MV-4-11 (cell line): ENCODE data around the gene SCEL.
"Not testable (repeated sequence)": the region's sequence is repeated elsewhere in the genome, so short reads cannot be mapped to it uniquely, and the experiment has no call there.

Experiments
- DNase-seq: peaks from one replicate; lab custom pipeline; 2025; lab: John Stamatoyannopoulos, UW

SCEL gene, protein sequence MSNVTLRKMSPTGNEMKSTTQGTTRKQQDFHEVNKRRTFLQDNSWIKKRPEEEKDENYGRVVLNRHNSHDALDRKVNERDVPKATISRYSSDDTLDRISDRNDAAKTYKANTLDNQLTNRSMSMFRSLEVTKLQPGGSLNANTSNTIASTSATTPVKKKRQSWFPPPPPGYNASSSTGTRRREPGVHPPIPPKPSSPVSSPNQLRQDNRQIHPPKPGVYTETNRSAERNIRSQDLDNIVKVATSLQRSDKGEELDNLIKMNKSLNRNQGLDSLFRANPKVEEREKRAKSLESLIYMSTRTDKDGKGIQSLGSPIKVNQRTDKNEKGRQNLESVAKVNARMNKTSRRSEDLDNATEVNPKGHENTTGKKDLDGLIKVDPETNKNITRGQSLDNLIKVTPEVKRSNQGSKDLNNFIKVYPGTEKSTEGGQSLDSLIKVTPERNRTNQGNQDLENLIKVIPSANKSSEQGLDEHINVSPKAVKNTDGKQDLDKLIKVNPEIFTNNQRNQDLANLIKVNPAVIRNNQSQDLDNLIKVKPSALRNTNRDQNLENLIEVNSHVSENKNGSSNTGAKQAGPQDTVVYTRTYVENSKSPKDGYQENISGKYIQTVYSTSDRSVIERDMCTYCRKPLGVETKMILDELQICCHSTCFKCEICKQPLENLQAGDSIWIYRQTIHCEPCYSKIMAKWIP

DNA sequence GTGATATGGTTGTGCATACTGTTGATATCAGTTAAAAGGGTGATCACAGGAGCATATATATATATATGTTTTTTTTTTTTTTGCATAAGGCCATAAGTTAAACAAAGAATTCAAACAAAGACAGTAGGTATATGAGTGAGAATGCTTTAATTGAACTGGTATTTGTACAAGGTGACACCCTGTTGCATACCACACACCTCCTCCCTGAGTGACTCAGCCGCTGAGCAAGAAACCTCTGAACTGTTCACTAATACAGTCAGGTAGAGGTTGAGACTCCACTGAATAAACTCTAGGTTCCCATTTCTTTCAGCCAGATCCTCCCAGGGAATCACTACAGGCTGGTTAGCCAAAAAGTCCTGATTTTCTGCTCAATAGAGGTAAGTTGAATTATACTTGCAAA, at the start of gene SCEL:
Gene SCEL, plus strand, starts transcription at position 259 of the 400 bp plus-strand sequence. CDS start 20,170 bp downstream, outside the sequence.
- DNase-seq, result no peak

DNA sequence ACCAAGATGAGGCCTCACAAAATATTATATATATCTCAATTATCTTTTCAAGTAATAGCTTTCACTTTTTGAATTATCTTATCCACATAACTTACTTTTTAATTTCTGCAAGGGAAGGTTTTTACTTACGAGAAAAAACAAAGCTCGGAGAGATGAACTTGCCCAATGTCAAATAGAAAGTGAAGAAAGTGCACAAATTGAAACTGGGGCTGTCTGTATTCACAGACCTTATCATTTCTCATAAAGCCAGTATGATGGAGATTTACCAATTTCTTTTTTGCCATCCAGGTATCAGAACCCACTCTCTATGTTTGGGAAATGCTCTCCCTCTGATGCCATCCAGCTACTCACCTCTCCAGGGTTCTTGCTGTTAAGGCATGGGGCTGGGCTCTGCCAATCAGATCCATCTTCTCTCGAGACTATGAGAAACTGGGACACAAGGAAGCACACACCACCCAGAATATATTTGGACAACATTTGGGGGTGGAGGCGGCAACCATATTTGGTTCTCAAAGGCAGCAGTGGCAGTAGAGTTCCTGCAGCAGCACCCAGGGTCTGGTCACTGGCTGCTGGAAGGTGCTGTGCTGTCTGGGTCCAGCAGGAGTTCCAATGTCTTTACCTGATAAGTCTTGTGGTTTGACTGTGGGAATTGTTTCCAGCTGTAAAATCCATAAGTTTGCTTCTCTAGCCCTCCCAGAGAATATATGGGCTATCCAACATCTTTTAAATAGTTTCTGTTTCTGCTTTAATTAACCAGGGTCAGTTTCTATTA, 45.8 kb upstream of the SCEL start:
- DNase-seq, result no peak

GRCh38 chr13:77492982-77493381, 42.5 kb upstream of the SCEL start:
- peak; percentile 6 for DNase-seq

GRCh38 chr13:77494226-77494625, 41.3 kb upstream of the SCEL start:
- DNase-seq, result no peak

DNA sequence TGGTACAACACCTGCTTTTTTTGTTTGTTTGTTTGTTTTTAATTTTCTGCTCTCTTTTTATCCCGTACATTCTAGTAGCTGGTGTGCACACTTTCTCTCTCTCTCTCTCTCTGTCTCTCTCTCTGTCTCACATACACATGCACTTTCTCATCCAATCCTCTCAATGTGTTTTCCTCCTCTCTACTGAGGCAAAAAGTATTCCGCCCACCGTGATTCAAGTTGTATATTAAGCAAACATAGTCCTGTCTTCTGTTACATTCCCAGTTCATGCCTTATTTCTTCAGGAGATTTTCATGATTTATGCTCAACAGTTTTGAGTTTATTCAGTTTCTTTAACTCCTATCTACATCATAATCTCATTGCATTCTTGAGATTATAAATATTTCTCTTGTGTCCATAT, 38.2 kb upstream of the SCEL start:
- no peak for DNase-seq

GRCh38 chr13:77497835-77498234, 37.7 kb upstream of the SCEL start:
- DNase-seq, result no peak

DNA sequence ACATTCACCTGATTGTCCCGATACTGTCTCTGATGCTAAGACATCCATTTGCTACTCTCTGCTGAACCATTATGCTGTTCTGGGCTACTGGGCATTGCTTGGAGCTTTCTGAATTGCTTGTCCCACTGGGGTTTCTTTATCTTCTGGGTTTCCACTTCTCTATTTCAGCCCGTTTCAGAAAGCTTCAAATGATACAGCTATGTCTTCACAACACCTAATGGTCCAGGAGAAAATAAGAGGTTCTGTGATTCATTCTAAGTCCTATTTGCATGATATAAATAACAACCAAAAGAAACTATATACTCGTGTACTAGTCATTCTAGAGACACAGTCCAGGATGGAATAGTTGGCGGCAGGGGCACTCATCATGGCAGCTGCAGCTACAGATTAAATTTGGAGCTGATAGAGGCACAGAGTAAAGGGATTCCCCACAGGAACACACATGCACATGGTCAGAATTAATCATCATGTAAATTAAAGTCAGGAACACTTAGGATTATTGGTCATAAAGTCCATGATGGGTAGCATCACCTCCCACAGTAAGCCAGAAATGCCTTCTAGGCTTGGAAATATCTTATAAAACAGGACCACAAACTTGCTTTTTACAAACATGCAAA, 33.3 kb upstream of the SCEL start:
- no peak for DNase-seq

DNA sequence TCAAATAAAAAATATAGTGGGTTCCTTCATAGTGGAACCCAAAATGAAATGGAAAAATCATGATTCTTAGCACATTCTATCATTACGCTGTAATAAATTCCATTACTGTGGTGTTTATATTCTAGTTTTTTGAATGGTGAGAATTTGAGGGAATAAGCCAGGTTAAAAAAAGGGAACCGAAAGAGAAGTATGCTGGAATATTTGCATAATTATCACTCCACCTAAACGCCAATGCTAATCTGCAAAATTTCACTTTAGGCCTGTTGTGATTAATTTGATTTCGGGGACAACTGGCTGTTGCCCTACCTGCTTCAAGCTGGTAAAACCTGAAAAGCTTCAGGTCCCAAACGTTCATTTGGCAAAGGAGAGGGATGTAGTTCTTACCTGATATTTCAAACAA, 32.1 kb upstream of the SCEL start:
- DNase-seq, result no peak

DNA sequence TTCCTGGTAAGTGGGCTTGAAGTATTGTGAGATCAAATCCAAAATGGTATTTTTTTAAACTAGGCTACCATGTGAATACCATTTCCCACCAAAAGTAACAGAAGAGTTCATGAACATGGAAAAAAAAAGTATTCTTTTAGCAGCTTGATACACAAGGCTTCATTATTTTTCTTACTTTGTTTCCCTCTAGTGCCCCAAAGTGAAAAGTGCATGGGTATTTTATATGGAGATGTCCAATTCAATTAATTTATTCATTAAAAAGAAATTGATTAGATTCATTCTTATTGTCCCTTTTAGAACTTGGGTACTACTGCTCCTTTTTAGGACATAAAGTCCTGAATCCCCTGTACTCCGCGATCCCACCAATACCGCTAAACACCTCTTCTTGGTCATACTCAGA, 28.6 kb upstream of the SCEL start:
- DNase-seq, result no peak

DNA sequence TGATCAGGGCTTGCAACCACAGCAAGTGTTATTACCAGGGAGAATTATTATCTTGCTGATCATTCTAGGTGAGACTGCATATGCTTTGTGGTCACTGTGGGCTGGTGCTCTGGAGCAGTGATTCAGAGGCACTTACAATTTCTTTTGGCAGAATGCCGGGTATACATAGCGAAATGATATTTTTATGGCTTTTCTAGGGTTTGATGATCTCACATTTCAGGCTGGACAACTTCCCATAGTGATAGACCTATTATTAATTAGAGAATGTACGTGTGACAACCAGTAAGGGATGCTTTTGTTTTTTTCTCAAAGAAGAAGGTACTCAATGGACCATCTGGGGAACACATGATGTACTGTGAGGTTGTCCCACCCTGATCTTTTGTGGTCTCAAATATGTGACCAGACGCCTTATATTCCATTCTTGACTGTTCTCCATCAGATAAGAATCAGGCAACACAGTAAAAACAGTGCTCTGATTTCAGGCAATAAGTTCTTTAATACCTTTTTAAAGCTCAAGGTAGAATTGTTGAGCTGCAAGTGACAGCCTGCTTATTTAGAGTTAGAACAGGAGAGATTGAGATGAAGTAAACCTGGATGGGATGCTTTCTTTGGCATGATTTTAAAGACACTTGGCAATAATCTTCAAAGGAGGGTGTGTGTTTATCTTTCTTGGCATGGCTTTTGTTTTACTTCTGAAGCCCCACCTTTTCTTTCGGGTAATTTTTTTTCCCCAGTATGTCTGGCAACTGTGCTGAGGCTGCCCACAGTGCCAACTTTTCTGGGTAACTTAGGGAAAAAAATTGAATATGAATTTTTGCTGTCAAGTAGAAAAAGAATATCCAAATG, 27.4 kb upstream of the SCEL start:
- no peak for DNase-seq

- peak; percentile 38 for DNase-seq
Observed at GRCh38 chr13:77508959-77509620, 26.4 kb upstream of the SCEL start.

DNA sequence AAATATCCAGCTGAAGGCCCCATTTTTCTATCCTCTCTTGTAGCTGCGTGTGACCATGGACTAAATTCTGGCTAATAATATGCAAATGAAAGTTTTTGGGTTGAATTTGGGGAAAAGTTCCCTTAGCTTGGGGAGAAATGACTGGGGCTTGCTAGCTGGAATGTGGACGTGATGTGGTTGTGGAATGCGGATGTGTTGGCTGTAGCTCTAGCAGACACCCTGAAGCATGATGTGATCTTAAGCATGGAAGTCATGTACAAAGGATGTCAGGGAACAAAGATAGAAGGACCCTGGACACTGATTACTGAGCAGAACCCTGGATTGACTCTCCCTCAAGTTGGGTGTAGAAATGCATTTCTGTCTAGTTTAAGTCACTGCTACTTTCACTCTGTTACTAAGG, 25.4 kb upstream of the SCEL start:
- no peak for DNase-seq

DNA sequence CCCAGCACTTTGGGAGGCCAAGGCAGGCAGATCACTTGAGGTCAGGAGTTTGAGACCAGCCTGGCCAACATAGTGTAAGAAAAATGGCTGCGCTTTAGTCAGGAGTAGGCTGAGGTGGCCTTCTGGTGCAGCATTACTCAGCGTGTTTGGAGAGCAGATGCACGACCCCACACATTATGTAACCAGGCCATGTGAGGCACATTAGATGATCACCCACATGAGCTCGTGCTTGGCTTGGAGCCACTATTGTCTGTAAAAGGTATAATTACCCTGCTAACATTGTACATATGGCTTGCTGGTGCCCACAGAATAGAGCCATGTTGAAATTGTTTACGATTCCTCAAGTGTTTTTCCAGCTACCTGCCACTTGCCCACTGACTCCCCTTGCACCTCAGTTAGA, 24.0 kb upstream of the SCEL start:
- no peak for DNase-seq

DNA sequence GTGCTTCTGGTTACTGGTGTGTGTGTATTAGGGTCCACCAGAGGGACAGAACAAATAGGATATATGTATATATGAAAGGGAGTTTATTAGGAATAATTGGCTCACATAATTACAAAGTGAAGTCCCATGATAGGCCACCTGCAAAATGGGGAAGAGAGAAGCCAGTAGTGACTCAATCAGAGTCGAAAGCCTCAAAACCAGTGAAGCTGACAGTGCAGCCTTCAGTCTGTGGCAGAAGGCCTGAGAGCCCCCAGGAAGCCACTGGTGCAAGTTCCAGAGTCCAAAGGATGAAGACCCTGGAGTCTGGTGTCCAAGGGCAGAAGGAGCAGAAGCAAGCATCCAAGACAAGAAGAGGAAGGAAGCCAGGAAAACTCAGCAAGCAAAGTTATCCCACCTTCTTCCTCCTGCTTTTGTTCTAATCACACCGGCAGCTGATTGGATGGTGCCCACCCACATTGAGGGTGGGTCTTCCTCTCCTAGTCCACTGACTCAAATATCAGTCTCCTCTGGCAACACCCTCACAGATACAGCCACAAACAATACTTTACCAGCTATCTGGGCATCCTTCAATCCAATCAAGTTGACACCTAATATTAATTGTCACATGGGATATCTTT, 21.7 kb upstream of the SCEL start:
- peak; percentile 44 for DNase-seq

- no peak for DNase-seq
Observed at GRCh38 chr13:77514336-77514726, 21.2 kb upstream of the SCEL start.

GRCh38 chr13:77515785-77516184, 19.7 kb upstream of the SCEL start:
- DNase-seq, result no peak

DNA sequence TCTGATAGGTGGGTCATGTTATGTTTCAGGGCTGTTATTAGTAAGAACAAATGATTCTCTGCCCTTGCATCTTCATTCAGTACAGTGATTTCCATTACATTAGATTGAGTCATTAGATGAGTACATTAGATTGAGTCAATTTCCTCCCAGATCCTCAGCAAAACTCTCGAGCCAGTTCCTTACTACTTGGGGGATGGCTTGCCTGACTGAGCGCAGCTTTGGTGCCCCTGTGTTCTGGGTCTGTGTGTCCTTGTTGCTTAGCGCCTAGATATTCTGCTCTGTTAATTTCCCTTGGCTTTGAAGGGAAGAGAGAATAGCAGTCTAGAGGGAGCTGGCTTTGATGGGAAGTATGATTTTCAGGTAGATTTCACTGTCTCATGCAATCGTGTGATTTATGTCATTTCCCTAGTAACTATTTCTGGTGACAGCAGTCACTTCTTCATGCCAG, 19.1 kb upstream of the SCEL start:
- DNase-seq, result no peak

GRCh38 chr13:77518266-77518665, 17.2 kb upstream of the SCEL start:
- no peak for DNase-seq

GRCh38 chr13:77519396-77519795, 16.1 kb upstream of the SCEL start:
- DNase-seq, result not testable (repeated sequence)

GRCh38 chr13:77519808-77520207, 15.7 kb upstream of the SCEL start:
- DNase-seq, result no peak
